Keratinocyte (primary cell): ENCODE measurements around the gene TBXAS1. TPM values are rescaled to one million over a fixed set of nuclear protein-coding genes. Genes with fewer than 3 reads are reported as not detected.

Source experiments
- DNase-seq: peaks from one replicate; pipeline ENCODE4 v3.0.0-alpha.2; 2011; ENCODE audit warnings: low read depth, missing footprints, low spot score
- FAIRE-seq: peaks from 2 replicates; lab custom pipeline; 2011; peaks lifted over from hg19 to GRCh38; lab: Jason Lieb, UNC
- H2AFZ ChIP-seq: 2 replicates; pipeline ENCODE4 v1.6.0; 2012; ENCODE audit warnings: low read length, control low read depth, inconsistent platforms; ENCODE audit not compliant: control insufficient read depth
- H3K27ac ChIP-seq: 2 replicates; pipeline ENCODE4 v1.5.1; 2011; ENCODE audit warnings: low read length; ENCODE audit not compliant: control insufficient read depth, insufficient read depth
- H3K27me3 ChIP-seq: 3 replicates; pipeline ENCODE4 v1.6.0; 2011; ENCODE audit warnings: low read length; ENCODE audit not compliant: control insufficient read depth, insufficient read depth; ENCODE audit errors: extremely low read depth
- H3K36me3 ChIP-seq, 2 experiments: 2 replicates in 1 of 2; 3 replicates in 1 of 2; pipeline ENCODE4 v1.5.1; 2011; ENCODE audit warnings: low read length in 2 of 2, mild to moderate bottlenecking in 1 of 2; ENCODE audit not compliant: control insufficient read depth in 2 of 2, insufficient read depth in 2 of 2; ENCODE audit errors: extremely low read depth in 1 of 2
- H3K4me1 ChIP-seq: 3 replicates; pipeline ENCODE4 v1.5.1; 2011; ENCODE audit warnings: low read length; ENCODE audit not compliant: control insufficient read depth, insufficient read depth; ENCODE audit errors: extremely low read depth
- H3K4me2 ChIP-seq: 3 replicates; pipeline ENCODE4 v1.6.0; 2011; ENCODE audit warnings: low read depth, low read length; ENCODE audit not compliant: control insufficient read depth, insufficient read depth; ENCODE audit errors: extremely low read depth
- H3K4me3 ChIP-seq, 3 experiments: fragments of 200-600 bp in 1 of 3; sonication (generic) in 1 of 3; 2 replicates in 2 of 3; 3 replicates in 1 of 3; pipeline ENCODE4 v1.5.1; 2011 to 2016; ENCODE audit warnings: low read length in 3 of 3, mild to moderate bottlenecking in 3 of 3, control low read depth in 2 of 3, inconsistent platforms in 1 of 3, low read depth in 1 of 3, mixed read lengths in 1 of 3, mixed run types in 1 of 3, moderate library complexity in 1 of 3; ENCODE audit not compliant: control insufficient read depth in 2 of 3, insufficient read depth in 2 of 3; ENCODE audit errors: extremely low read depth in 1 of 3
- H3K79me2 ChIP-seq: 2 replicates; pipeline ENCODE4 v1.6.0; 2012; ENCODE audit warnings: low read length; ENCODE audit not compliant: control insufficient read depth, insufficient read depth
- H3K9ac ChIP-seq: 3 replicates; pipeline ENCODE4 v1.6.0; 2011; ENCODE audit warnings: low read length; ENCODE audit not compliant: control insufficient read depth, insufficient read depth; ENCODE audit errors: extremely low read depth
- H3K9me1 ChIP-seq: 3 replicates; pipeline ENCODE4 v1.6.0; 2011; ENCODE audit warnings: low read length; ENCODE audit not compliant: control insufficient read depth, insufficient read depth; ENCODE audit errors: extremely low read depth
- H3K9me3 ChIP-seq: 2 replicates; pipeline ENCODE4 v1.5.1; 2012; ENCODE audit warnings: low read depth, low read length; ENCODE audit not compliant: control insufficient read depth
- H4K20me1 ChIP-seq: 3 replicates; pipeline ENCODE4 v1.6.0; 2011; ENCODE audit warnings: low read length; ENCODE audit not compliant: control insufficient read depth, insufficient read depth; ENCODE audit errors: extremely low read depth
- CTCF ChIP-seq, 3 experiments: IDR thresholded peaks in 1 of 3; conservative IDR thresholded peaks in 1 of 3; optimal IDR thresholded peaks in 1 of 3; 2 replicates in 2 of 3; 3 replicates in 1 of 3; pipeline versions ENCODE3 to v1.5.1; 2011; ENCODE audit warnings: low read length in 3 of 3, mild to moderate bottlenecking in 3 of 3, moderate library complexity in 2 of 3, control low read depth in 1 of 3, inconsistent platforms in 1 of 3; ENCODE audit not compliant: insufficient read depth in 2 of 3; ENCODE audit errors: extremely low read depth in 1 of 3
- EZH2 ChIP-seq: IDR thresholded peaks from one replicate; pipeline ENCODE4 v1.6.1; 2012; ENCODE audit warnings: inconsistent platforms, mild to moderate bottlenecking, low read length, moderate library complexity
- dilution Hi-C: fragments of 300-500 bp; cut with MboI; formaldehyde crosslinking; loops from one replicate; pipeline ENCODE4 v1.7.0; 2020; ENCODE audit warnings: low sequenced_read_pairs; ENCODE audit not compliant: extremely low pct_ligation_motif_present
- polyA plus RNA-seq, 5 experiments: library from polyadenylated mRNA; depleted of rRNA in 3 of 5; stranded (reverse) in 3 of 5; stranded (forward) in 1 of 5; unstranded in 1 of 5; fragments of >200 nt; gene quantifications; 1 replicate in 1 of 5; 2 replicates in 3 of 5; 3 replicates in 1 of 5; pipeline versions ENCODE4 v1.2.1 to v1.2.3, GENCODE V29; 2011 to 2012; ENCODE audit warnings: missing spikeins in 2 of 5, low read depth in 1 of 5, low replicate concordance in 1 of 5

Gene TBXAS1
- polyA plus RNA-seq, 1 donor (not counting 4 experiments of a cell fraction or from before 2014, with no cell fraction given): 2.9 TPM

- H2AFZ ChIP-seq: no peak overlapping the region
- no peaks in the 10 kb centered on the region for H3K9me3 ChIP-seq
- no peak for DNase-seq
- TF ChIP-seq EZH2 (no peak), CTCF (optimal IDR thresholded peaks at IDR 0.05 in 1 of 3, IDR thresholded peaks at IDR 0.05 in 1 of 3, conservative IDR thresholded peaks at IDR 0.05 in 1 of 3; ENCODE audit: extremely low read depth in 1 of 3, insufficient read depth in 2 of 3, low read length in 3 of 3) (no peak)
- peaks cover 3% of the 10 kb centered on the region for H4K20me1 ChIP-seq
- H3K4me1 ChIP-seq: peaks cover 21% of the 10 kb centered on the region
- dilution Hi-C loops: no loop called here
- H3K27me3 ChIP-seq: no peaks in the 10 kb centered on the region
- peaks cover 34% of the 10 kb centered on the region for H3K79me2 ChIP-seq
- FAIRE-seq: no peak
- H3K27ac ChIP-seq: no peak overlapping the region
- no peaks in the 10 kb centered on the region for H3K9me1 ChIP-seq
- no peak overlapping the region for H3K9ac ChIP-seq
- H3K36me3 ChIP-seq: peaks cover 11 to 12% of the 10 kb centered on the region in 2 experiments
- H3K4me2 ChIP-seq: no peak overlapping the region
- no peak overlapping the region for H3K4me3 ChIP-seq
Observed at GRCh38 chr7:140054751-140055150, 225.7 kb downstream of the TBXAS1 start.

GRCh38 chr7:140055833-140056232 is 226.8 kb downstream of the TBXAS1 start:
- DNase-seq: no peak
- TF ChIP-seq EZH2 (no peak), CTCF (optimal IDR thresholded peaks at IDR 0.05 in 1 of 3, IDR thresholded peaks at IDR 0.05 in 1 of 3, conservative IDR thresholded peaks at IDR 0.05 in 1 of 3; ENCODE audit: extremely low read depth in 1 of 3, insufficient read depth in 2 of 3, low read length in 3 of 3) (no peak)
- Histone ChIP-seq H4K20me1 (peaks cover 4% of the 10 kb centered on the region), H2AFZ (no peak overlapping the region), H3K4me1 (peaks cover 28% of the 10 kb centered on the region), H3K36me3 (peaks cover 11 to 12% of the 10 kb centered on the region in 2 experiments), H3K27ac (no peak overlapping the region), H3K4me3 (no peak overlapping the region), H3K79me2 (peaks cover 35% of the 10 kb centered on the region), H3K9me3 (no peaks in the 10 kb centered on the region), H3K27me3 (no peaks in the 10 kb centered on the region), H3K9ac (no peak overlapping the region), H3K4me2 (no peak overlapping the region), H3K9me1 (no peaks in the 10 kb centered on the region)
- dilution Hi-C loops: no loop called here
- FAIRE-seq: no peak
